ENCODE measurements around the gene TMEM218.

GRCh38 chr11:125055107-125055715 is 56.2 kb downstream of the TMEM218 start:
- TF ChIP-seq PML (IDR thresholded peaks at IDR 0.05; ENCODE audit: low read length): no peak
- no peak for TF ChIP-seq REST (IDR thresholded peaks at IDR 0.05; ENCODE audit: low read depth, low read length)
- TF ChIP-seq YY1 (IDR thresholded peaks at IDR 0.05; ENCODE audit: low read depth, low read length): no peak
- TF ChIP-seq SPI1 (IDR thresholded peaks at IDR 0.05; ENCODE audit: borderline replicate concordance, insufficient read depth, low read depth, low read length): no peak
- no peak for TF ChIP-seq FOS (IDR thresholded peaks at IDR 0.05; ENCODE audit: borderline replicate concordance, extremely low read depth, insufficient read length)
- TF ChIP-seq CTCF (IDR thresholded peaks at IDR 0.05 in 2 of 3, conservative IDR thresholded peaks at IDR 0.05 in 1 of 3; ENCODE audit: control insufficient read depth in 2 of 3, extremely low read depth in 1 of 3, insufficient read depth in 1 of 3, low read depth in 3 of 3, low read length in 3 of 3): no peak
- TF ChIP-seq MYC (IDR thresholded peaks at IDR 0.05; ENCODE audit: insufficient read depth, insufficient read length, insufficient replicate concordance, low read length, severe bottlenecking): no peak
- no peak for TF ChIP-seq TCF7 (IDR thresholded peaks at IDR 0.05; ENCODE audit: borderline replicate concordance)
- no peak for TF ChIP-seq NFIC (IDR thresholded peaks at IDR 0.05; ENCODE audit: low read depth, low read length)
- no peak for TF ChIP-seq POLR2A (IDR thresholded peaks at IDR 0.05; ENCODE audit: low read depth, low read length)
- no peak for TF ChIP-seq BCL3 (IDR thresholded peaks at IDR 0.05; ENCODE audit: borderline replicate concordance, insufficient read depth, low read depth, low read length, poor library complexity, severe bottlenecking)
- no peak for TF ChIP-seq ELK1 (IDR thresholded peaks at IDR 0.05; ENCODE audit: low read depth, low read length)
- no peak for TF ChIP-seq TAF1 (IDR thresholded peaks at IDR 0.05; ENCODE audit: borderline replicate concordance, low read depth, low read length)
